ENCODE measurements around the gene KCNC4. TPM values are rescaled to one million over a fixed set of nuclear protein-coding genes. Genes with fewer than 3 reads are reported as not detected.
A peak's percentile ranks its signal among the peaks of the same experiment; 100 is the strongest.

KCNC4 gene
- total RNA-seq, 1 donor from 2014 or later: 5.3 TPM

DNA sequence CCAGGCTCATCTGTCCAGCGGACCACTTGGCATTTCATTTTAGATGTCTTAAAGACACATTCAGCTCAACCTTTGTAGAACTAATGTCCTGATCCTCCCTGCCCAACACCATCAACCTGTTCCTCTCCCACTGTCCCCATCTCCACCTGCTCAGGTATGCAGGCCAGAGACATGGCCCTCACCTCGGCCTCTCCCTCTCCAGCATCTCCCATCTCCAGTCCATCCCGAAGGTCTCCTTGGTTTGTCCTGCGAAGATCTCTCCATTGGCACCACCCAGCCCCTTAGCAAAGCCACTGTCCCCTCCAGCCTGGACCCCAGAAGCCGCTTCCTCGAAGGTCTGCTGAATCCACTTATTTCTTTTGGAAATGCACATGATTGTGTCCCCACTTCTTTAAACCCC is 20.9 kb upstream of the KCNC4 start:
- no peak for DNase-seq

DNA sequence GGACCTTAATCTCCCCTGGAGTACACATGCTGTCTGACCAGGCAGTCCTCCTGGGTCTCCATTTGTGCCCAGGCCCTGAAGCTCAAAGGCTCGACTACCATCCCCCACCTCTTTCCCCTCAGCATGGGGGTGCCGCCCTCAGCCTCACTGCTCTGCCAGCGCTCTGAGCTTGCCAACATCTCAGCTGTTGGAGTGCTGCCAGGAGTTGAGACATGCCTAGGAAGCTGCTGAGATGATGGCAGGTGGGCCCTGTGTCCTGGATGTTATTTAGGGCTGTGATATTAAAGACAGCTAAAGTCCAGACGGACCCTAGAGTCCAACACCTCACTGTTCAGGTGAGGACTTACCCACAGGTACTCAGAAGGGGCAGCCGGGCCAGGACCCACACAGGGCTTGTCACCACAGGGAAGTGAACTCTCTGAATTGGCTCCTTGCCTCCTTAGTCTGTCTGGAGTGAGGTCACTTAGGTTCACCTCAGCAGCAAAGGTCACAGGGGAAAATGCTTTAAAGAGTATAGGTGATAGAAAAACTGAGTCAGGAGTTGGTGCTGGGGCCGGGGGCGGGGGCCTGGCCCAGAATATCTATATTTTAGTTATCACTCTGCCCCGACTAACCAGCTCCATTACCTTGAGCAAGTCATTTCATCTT is 19.7 kb upstream of the KCNC4 start:
- DNase-seq: peak; percentile 89

DNA sequence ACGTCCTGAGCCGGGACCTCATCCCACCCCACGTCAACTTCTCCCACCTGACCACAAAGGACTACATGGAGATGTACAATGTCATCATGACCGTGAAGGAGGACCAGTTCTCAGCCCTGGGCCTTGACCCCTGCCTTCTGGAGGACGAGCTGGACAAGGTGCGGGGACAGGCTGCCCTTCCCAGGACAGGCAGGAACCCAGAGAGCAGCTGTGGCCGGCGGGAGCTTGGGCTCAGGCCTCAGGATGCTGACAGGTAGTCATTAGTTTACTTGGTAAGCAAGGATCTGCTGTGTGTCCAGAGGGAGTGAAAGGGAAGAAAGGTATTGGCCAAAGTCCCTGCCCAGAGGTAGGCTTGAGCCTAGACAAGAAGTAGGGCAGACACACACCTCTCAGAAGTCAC is 17.6 kb upstream of the KCNC4 start:
- DNase-seq: no peak

DNA sequence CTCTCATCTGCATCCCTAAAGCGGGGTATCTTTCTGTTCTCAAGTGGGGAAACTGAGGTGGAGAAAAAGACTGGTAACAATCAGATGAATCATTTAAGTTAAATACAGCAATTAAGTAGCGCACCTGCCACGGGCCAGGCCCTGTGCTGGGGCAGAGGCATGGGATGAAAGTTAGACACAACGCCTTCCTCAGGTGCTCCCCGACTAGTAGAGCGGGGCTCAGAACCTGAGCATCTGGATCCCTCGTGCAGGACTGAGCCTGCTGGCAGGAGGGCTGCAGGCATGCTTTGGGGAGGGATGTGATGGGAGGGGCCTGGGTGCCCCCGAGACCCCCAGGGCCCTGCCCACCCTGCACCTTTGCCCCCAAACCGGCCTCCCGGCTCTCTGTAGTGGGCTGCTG is 14.9 kb upstream of the KCNC4 start:
- no peak for DNase-seq

DNA sequence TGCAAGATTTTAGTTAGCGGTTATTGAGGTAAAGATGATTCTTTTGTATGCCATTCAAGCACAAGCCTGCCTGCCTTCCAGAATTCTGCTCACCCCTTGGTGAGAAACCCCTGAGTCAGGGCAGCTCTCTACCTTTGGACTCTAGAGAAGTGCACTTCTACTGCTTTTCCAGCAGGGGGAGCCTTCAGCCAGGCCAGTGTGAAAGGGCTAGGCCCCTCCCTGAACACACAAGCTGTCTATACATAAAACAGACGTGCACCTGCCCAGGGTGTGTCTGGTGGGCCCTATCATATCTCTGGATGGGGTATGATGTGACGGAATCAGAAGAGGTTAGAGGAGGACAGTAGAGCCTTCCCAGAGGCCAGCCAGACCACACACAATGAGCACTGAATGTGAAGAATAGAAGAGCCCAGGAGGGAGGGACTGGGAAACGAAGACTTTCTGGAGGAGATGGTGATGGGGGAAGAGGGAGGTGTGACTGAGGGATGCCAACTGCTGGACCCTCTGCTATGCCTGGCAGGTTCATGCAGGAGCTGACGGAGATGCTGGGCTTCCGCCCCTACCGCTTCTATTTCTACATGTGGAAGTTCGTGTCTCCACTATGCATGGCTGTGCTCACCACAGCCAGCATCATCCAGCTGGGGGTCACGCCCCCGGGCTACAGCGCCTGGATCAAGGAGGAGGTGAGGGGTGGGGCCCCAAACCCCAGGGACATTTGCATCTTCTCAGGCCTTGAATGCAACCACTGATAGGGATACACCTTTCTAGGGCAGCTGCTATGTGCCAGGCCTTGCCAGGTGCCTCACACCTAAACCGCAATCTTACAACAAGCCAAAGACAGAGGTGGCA is 13.0 kb upstream of the KCNC4 start:
- DNase-seq: peak; percentile 58

DNA sequence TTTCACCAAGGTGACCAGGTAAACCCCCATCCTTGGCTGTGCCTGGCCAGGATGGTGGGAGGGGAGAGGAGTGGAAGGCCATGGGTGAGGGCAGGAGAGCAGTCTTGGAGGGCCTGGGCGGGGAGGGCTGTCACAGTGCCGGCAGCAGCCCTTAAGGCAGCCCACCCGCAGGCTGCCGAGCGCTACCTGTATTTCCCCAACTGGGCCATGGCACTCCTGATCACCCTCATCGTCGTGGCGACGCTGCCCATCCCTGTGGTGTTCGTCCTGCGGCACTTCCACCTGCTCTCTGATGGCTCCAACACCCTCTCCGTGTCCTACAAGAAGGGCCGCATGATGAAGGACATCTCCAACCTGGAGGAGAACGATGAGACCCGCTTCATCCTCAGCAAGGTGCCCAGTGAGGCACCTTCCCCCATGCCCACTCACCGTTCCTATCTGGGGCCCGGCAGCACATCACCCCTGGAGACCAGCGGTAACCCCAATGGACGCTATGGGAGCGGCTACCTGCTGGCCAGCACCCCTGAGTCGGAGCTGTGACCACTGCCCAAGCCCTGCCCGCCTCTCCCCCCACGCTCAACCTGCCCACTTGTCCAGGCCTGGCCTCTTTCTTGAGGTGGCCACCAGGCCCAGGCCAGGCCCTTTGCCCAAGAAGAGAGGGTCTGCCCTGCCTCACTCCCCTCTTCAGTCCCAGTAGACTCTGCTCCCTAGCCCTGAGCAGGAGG is 12.0 kb upstream of the KCNC4 start:
- no peak for DNase-seq

DNA sequence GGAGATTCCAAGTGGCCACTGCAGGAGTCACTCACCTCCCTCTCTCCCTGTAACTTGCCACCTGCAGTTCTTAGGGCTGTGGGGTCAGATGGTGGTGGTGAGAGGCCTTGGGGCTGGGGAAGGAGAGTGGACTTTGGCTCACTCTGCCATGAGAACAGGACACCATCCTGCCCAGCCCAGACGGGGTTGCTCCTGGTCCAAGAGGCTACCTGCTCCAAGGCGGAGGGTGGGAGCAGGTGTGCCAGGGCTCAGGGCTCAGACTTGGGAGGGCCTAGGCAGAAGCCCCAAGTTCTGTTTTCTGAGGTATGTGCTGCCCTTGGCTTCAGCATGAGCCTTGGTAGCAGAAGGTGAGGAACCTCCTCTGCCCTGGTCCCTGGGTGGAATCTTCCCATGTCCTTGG is 11.4 kb upstream of the KCNC4 start:
- DNase-seq: no peak

DNA sequence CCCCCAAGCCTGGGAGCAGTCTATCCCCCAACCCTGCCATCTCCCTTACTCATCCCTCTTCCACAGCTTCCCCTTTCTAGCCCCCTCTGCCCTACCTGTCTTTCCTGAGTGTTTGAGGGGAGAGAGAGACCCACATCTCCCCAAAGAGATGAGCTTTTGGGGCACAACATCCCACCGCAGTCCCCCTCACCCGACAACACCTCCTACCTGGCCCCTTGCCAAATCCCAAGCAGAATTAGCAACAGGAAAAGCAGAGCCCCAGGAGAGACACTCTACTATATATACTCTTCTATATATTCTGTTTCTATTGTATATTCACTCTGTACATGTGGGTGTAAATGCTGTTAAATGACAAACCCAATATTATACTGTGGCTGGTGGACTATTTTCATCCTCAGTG is 9.9 kb upstream of the KCNC4 start:
- no peak for DNase-seq

DNA sequence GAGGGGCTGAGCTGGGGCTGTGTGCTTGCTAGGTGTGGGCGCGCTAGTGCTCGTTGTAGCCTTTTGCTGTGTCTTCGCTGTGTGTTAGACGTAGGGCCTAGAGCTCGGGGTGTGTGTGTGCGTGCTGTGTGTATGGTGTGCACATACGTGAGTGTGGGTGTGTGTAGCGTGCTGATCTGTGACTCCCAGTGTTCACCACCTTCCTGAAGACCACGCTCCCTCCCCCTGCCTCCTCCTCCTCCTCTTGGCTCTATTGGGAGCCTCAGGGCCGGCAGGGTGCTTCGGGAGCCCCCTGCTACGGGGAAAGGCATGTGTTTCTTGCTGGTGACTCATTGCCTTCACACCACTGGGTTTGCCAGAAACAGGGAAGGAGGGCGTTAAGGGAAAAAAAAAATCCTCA is 9.4 kb upstream of the KCNC4 start:
- DNase-seq: no peak

DNA sequence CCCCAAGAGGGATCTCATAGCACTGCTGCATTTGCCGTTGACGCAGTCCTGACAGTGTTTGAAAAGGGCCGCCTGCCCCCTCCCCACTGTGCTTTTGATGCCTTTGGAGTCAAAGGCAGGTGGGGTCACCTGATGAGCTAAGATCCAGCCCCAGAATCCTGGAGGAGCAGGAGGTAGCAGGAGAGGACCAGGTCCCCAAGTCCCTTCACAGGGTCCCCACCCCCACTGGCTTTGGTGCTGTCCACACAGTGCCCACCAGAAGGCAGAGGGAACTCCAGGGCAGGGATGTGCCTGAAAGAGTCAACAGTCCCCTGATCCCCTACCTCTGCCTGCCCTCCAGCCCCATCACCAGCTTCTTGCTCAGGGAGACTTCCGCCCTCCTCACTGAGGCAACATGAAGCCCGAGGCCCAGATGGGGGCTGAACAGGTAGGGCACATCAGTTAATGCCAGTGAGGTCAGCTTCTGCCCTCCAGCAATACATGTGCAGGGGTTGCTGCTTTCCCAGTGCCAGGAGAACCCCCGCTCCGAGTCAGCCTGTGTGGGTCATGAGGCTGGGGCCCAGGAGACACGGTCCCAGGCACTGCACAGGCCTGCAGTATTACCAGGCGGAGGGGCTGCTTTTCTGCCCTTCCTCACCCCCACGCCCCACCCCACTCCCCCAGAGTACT is 8.8 kb upstream of the KCNC4 start:
- DNase-seq: no peak

DNA sequence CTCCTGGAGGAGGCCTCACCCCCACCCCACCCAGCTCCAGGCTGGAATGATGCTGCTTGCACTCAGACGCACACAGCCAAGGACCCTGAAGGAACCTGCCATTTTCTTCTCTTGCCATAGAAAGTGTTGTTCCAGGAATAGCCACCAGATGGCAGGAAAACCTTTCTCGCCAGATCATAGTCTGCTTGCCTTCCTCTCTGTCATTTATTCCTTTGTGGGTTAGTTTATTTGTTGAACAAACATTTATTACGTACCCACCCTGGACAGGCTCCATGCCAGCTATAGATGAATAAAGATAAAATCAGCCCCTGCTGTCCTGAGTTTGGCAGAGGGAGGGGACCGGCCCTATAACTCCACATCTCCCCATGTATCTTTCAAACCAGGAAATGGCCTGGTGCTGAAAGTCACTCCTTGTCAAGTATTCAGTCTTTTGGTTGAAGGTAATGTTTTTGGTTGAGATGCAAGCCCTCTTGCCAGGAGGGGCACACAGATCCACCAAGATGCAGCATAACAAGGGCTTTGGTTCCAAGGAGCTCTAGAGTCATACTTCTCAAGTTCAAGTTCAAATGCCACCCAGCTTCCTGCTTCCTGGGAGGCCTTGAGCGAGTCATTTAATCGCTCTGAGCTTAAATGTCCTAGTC is 7.0 kb upstream of the KCNC4 start:
- DNase-seq: peak; percentile 83

DNA sequence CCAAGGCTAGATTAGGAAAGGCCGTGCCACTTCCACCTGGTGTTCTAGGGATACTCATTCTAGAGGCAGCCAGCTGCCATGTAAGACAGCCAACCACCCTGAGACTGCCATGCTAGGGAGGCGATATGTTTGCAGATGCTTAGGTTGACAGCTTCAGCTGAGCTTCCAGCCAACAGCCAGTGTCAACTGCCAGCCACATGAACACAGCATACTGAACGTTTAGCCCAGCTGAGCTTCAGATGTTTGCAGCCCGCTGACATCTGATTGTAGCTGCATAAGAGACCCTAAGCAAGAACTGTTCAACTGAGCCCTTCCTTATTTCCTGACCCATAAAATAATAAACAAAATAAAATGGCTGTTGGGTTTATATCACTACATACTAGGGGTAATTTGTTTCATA is 5.0 kb upstream of the KCNC4 start:
- DNase-seq: peak; percentile 11

DNA sequence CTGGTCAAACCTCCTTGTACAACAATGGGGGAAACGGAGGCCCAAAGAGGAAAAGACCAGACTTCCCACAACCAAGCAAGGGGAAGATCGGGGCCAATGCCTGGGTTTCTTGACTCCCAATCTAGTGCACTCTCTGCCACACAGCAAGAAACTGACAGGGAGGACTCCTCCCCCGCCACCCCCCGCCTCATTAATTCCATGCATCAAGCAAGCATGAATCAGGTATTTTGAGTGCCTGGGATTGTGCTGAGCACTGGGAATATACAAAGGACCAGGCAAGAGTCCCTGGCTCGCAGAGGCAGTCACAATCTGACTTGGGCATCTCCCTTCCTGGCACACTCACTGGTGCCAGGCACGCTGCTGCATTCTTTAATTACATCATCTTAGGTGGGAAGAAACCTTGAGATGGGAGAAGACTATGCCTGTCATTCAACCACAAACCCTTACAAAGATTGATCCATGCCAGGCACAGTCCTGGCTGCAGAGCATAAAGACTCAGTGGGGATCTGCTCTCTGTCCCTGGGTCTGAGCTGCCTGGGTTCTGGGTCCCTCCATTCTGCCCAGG is 4.4 kb upstream of the KCNC4 start:
- no peak for DNase-seq

DNA sequence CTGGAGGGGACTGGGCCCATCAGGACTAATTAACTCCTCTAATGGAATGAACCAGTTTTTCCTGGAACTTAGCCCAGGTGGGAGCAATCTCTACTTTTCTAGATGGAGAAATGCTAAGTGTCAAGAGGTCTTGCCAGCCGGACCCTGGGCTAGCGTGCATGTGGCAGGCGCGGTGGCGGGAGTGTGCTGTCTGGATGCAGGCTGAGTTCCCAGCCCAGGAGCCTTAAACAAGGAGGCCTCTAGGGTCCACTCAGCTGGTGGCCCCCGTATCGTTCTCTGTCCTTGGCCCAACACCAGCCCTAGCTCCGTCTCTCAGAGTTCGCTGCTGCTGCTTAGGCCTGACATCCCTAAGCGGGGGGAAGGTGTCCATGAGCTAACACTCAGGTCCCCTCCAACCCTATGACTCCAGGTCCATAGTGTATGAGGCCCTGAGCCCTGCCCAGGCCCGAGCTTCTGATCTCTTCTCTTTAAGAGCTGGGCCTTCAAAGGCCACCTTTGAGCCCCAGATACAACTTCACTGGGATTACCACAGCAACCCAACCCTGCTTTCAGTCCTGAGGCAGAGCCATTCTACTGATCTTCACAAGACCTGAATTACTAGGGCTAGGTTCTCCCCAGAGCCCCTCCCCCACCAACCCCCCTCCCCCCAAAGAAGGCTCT is 3.7 kb upstream of the KCNC4 start:
- DNase-seq: no peak

DNA sequence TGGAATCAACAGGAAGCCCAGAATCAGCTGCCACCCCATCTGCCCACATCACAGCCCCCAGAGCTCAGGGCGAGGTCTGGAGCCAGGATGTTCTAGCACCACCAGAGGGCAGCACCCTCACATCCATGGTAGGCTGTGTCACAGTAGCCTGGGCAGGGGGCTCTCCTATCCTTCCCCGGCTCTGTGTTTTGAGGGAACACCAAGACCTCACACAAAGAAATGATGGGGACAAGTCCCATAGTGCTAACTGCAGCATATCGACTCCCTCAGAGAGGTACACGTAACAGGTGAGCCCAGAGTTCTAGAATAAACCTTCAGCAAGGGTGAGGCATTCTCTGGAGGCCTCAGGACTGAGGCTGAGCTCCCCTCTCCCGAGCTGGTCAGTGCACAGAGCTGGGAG is 2.3 kb upstream of the KCNC4 start:
- peak; percentile 85 for DNase-seq

DNA sequence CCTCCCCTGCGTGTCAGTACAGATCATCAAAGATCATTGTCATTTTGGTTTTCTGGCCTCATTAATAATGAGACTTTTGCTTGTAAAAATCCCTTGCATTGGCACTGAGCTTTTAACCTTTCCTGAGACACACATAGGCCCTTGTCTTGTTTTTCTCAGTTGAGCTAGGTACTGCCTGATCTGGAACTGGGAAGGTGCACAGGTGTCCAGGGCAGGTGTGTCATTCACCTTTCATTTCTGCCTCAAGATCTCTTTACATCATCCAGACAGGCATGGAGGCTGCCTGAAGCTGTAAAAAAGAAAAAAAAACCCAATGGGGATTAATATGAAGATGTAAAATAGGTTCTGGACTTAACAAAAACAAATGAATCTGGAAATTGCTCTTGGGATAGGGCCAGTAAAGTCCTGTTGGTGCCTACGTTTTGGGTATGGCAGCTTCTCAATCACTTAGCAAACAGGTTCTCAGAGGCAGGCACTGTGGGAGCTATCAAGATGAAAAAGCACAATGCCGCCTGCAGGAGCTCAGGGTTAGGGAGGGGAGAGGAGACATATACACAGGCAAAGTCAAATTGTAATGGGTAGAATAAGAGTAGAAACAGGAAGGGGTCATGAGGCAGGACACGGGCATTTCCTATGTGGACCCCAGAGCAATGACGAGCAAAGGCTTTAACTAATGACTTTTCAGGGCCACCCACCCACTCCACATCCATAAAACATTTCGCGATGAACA is 1.0 kb upstream of the KCNC4 start:
- peak; percentile 5 for DNase-seq

DNA sequence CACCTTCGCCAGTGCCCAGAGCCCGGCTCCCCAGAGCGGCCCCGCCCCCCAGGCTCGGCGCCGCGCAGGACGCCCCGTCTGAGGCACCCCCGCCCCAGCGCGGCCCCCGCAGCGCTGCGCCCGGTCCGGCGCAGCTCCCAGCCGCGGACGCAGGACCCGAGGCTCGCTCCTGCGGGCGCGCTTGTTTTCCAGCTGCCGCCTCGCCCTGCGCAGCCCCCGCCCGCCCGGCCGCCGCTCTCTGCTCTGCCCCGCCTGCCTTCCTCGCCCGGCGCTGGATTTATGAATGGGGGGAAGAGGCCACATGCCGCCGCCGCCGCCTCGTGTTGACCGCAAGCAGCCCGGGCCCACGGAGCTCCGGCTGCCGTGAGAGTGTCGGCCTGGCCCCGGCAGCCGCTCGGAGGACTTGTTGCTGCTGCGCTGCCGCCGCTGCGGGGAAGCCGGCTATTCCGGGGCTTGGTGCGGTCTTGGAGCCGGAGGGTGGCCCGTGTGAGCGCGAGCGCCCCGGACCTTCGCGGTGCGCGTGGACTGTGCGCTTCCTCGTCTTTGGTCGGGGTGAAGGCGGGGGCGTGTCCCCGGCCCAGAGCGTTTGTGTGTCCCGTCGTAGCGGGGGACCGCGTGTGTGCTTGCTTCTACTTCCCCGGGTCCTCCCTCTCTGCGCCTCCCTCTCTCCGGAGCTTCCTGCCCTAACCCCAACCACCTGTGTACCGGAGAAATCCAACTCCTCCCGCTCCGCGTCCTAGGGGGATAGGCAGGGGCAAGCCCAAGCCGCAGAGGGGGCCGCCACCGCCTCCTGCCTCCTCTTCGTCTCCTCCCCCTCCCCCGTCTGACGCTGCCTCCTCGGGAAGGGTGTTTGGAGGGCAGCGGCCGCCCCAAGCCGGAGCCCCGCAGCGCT is 736 bp downstream of the KCNC4 start:
- peak; percentile 57 for DNase-seq

DNA sequence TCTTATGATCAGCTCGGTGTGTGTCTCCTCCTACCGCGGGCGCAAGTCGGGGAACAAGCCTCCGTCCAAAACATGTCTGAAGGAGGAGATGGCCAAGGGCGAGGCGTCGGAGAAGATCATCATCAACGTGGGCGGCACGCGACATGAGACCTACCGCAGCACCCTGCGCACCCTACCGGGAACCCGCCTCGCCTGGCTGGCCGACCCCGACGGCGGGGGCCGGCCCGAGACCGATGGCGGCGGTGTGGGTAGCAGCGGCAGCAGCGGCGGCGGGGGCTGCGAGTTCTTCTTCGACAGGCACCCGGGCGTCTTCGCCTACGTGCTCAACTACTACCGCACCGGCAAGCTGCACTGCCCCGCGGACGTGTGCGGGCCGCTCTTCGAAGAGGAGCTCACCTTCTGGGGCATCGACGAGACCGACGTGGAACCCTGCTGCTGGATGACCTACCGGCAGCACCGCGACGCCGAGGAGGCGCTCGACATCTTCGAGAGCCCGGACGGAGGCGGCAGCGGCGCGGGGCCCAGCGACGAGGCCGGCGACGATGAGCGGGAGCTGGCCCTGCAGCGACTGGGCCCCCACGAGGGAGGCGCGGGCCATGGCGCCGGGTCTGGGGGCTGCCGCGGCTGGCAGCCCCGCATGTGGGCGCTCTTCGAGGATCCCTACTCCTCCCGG is 1.5 kb downstream of the KCNC4 start:
- DNase-seq: no peak
